HL-60 (cell line): ENCODE data around the gene MDFIC.

Experiments used
- CTCF ChIP-seq: IDR thresholded peaks from one replicate; pipeline ENCODE4 v1.5.1; 2011; ENCODE audit warnings: low read length, control low read depth, inconsistent platforms; ENCODE audit not compliant: insufficient read depth
- GABPA ChIP-seq: IDR thresholded peaks from 2 replicates; pipeline ENCODE4 v1.6.1; 2012; ENCODE audit warnings: low read depth
- POLR2AphosphoS5 ChIP-seq: IDR thresholded peaks from 2 replicates; pipeline ENCODE4 v1.6.1; 2012; ENCODE audit warnings: low read depth
- SPI1 ChIP-seq: IDR thresholded peaks from 2 replicates; pipeline ENCODE4 v1.6.1; 2012; ENCODE audit warnings: low read depth, mild to moderate bottlenecking, borderline replicate concordance

GRCh38 chr7:114988026-114988425 is 66.1 kb downstream of the MDFIC start:
- TF ChIP-seq GABPA (no peak), CTCF (no peak), SPI1 (no peak), POLR2AphosphoS5 (no peak)
